Measurements from ENCODE around the gene CLEC4M.
"Not testable (repeated sequence)": the region's sequence is repeated elsewhere in the genome, so short reads cannot be mapped to it uniquely, and the experiment has no call there.

CLEC4M gene

GRCh38 chr19:7792281-7792680 is 29.2 kb downstream of the CLEC4M start:
- TF ChIP-seq CTCF (IDR thresholded peaks at IDR 0.05; ENCODE audit: insufficient read depth, missing control alignments), result no peak
- FAIRE-seq (no peak), DNase-seq (ENCODE audit: insufficient read length, low spot score) (no peak)

GRCh38 chr19:7792701-7793100 is 29.7 kb downstream of the CLEC4M start:
- not testable (repeated sequence) for DNase-seq (ENCODE audit: insufficient read length, low spot score); FAIRE-seq

DNA sequence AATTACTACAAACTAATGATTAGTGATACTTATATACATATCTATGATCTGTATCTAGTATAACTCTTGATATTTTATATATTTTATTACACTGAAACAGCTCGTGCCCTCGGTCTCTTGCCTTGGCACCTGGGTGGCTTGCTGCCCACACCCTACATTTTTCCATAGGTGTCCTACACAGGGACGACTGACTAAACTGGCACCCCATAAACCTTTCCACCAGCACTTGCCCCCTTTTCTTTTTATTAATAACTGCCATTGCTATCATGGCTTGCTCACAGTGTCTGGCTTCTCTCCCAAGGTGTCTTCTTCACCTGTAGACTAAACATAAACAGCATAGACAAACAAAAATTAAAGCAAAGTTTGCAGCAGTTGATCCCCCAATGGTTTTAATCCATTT is 30.4 kb downstream of the CLEC4M start:
- DNase-seq (ENCODE audit: insufficient read length, low spot score), result no peak
- no peak for TF ChIP-seq CTCF (IDR thresholded peaks at IDR 0.05; ENCODE audit: insufficient read depth, missing control alignments)
- no peak for FAIRE-seq

DNA sequence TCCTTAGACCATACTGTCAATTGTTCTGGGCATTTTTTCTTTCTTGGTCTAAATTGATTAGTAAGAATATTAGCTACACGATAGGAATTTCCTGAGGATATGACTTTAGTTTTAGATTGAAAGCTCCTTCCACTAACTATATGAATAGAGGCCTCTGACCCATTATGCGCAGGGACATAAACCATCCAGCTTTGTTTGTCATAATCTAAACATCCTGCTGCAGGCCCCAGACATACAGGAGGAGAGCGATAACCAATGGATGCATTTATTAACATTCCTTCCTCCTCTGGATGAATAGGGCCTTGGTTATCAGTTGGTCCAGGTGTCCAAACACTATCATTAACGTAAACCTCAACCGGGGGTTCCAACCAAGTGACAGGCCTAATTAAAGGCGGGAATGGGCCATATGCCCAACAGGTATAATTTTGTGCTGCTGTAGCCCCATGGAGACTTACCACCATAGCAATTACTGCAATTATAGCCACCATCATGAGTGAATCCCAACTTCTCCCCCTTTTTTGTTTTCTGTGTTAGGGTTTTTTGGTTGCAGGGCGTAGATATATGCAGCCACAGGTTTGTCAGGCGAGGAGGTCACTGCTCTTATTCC is 32.6 kb downstream of the CLEC4M start:
- FAIRE-seq (no peak), DNase-seq (ENCODE audit: insufficient read length, low spot score) (no peak)
- no peak for TF ChIP-seq CTCF (IDR thresholded peaks at IDR 0.05; ENCODE audit: insufficient read depth, missing control alignments)

- peak; percentile 53 for TF ChIP-seq CTCF (IDR thresholded peaks at IDR 0.05; ENCODE audit: insufficient read depth, missing control alignments)
- DNase-seq (ENCODE audit: insufficient read length, low spot score) (peak; percentile 48), FAIRE-seq (no peak)
These were observed 36.8 kb downstream of the CLEC4M start for GRCh38 chr19:7799640-7800355.

DNA sequence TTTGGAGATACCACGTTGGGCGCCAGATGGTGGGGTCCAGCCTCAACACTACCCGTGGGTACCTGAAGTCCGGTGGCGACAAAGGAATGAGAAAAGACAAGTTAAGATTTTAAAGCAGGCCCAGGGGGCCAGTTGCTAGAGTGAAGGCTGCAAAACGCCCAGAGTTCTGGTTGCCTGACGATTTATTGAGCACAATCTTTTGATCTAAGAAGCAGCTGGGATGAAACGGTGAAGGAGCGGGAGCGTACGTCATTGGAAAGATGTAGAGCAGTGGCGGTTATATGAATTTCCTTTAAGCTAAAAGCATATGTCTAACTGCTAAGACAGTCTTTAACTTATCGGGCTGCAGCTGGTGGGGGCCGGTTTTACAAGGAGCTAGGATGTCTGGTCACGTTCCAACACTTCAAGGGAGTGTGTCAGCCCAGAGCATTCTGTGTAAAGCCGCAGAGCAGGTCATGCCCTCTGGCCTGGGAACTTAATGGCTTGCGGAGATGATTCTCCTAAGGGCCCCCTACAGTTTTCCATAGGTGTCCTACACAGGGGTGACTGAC is 38.1 kb downstream of the CLEC4M start:
- no peak for TF ChIP-seq CTCF (IDR thresholded peaks at IDR 0.05; ENCODE audit: insufficient read depth, missing control alignments)
- DNase-seq (ENCODE audit: insufficient read length, low spot score) (no peak), FAIRE-seq (no peak)

GRCh38 chr19:7806234-7806633 is 43.2 kb downstream of the CLEC4M start:
- no peak for FAIRE-seq
- DNase-seq (ENCODE audit: insufficient read length, low spot score), result no peak
- TF ChIP-seq CTCF (IDR thresholded peaks at IDR 0.05; ENCODE audit: insufficient read depth, missing control alignments), result no peak
